HG03432 (cell line): ENCODE measurements around the gene SPPL2A.

Experiments
- ATAC-seq: cut with Tn5 transposase; IDR thresholded peaks from one replicate; pipeline ENCODE4 v1.9.1; 2021; ENCODE audit warnings: mild to moderate bottlenecking, moderate library complexity; ENCODE audit not compliant: unreplicated experiment

Gene SPPL2A

GRCh38 chr15:50774450-50774849 lies 8.9 kb upstream of the SPPL2A start:
- ATAC-seq: no peak

GRCh38 chr15:50773389-50773788 lies 7.9 kb upstream of the SPPL2A start:
- no peak for ATAC-seq

- no peak for ATAC-seq
Observed at GRCh38 chr15:50767332-50767861, 1.9 kb upstream of the SPPL2A start.

- ATAC-seq: no peak
Observed at GRCh38 chr15:50764461-50765194, 878 bp downstream of the SPPL2A start.

- no peak for ATAC-seq
Observed at GRCh38 chr15:50758712-50759205, 6.7 kb downstream of the SPPL2A start.

- no peak for ATAC-seq
Observed at GRCh38 chr15:50753463-50753862, 12.0 kb downstream of the SPPL2A start.

- ATAC-seq: no peak
Observed at GRCh38 chr15:50751394-50751793, 14.1 kb downstream of the SPPL2A start.

- no peak for ATAC-seq
Observed at GRCh38 chr15:50750227-50750705, 15.2 kb downstream of the SPPL2A start.

GRCh38 chr15:50747523-50747922 lies 18.0 kb downstream of the SPPL2A start:
- ATAC-seq: no peak

GRCh38 chr15:50744601-50745000 lies 20.9 kb downstream of the SPPL2A start:
- ATAC-seq: no peak

GRCh38 chr15:50740955-50741354 lies 24.6 kb downstream of the SPPL2A start:
- ATAC-seq: no peak

- no peak for ATAC-seq
Observed at GRCh38 chr15:50736823-50737222, 28.7 kb downstream of the SPPL2A start.

GRCh38 chr15:50735156-50735555 lies 30.4 kb downstream of the SPPL2A start:
- no peak for ATAC-seq

GRCh38 chr15:50726315-50726714 lies 39.2 kb downstream of the SPPL2A start:
- ATAC-seq: no peak

- no peak for ATAC-seq
Observed at GRCh38 chr15:50718700-50719125, 46.8 kb downstream of the SPPL2A start.

GRCh38 chr15:50712018-50712417 lies 53.5 kb downstream of the SPPL2A start:
- ATAC-seq: no peak

GRCh38 chr15:50710585-50710984 lies 54.9 kb downstream of the SPPL2A start:
- ATAC-seq: no peak

GRCh38 chr15:50707878-50708427 lies 57.6 kb downstream of the SPPL2A start:
- no peak for ATAC-seq

- no peak for ATAC-seq
Observed at GRCh38 chr15:50702762-50703334, 62.7 kb downstream of the SPPL2A start.

GRCh38 chr15:50698101-50698500 lies 67.4 kb downstream of the SPPL2A start:
- ATAC-seq: no peak

GRCh38 chr15:50697109-50697797 lies 68.3 kb downstream of the SPPL2A start:
- ATAC-seq: no peak
